Dendritic cell treated with granulocyte-macrophage colony-stimulating factor and Interleukin-4, amounts not matched to agents 40 ng/mL and 50 ng/mL, for 4 days (primary cell): Measurements from ENCODE around the gene ZNF304.
"Not testable (repeated sequence)": the region's sequence is repeated elsewhere in the genome, so short reads cannot be mapped to it uniquely, and the experiment has no call there.

ENCODE experiments used
- H3K27ac Mint-ChIP-seq: one replicate; pipeline ENCODE4 v1.8.0; 2022; ENCODE audit warnings: mild to moderate bottlenecking, mixed read lengths
- H3K27me3 Mint-ChIP-seq: one replicate; pipeline ENCODE4 v1.8.0; 2022; ENCODE audit warnings: mild to moderate bottlenecking, mixed read lengths
- H3K36me3 Mint-ChIP-seq: one replicate; pipeline ENCODE4 v1.8.0; 2022; ENCODE audit warnings: low read depth, mixed read lengths
- H3K4me1 Mint-ChIP-seq: one replicate; pipeline ENCODE4 v1.8.0; 2022; ENCODE audit warnings: low read depth, mixed read lengths
- H3K4me3 Mint-ChIP-seq: one replicate; pipeline ENCODE4 v1.8.0; 2022; ENCODE audit warnings: mild to moderate bottlenecking, moderate library complexity, mixed read lengths
- H3K9me3 Mint-ChIP-seq: one replicate; pipeline ENCODE4 v1.8.0; 2022; ENCODE audit warnings: mixed read lengths
- intact Hi-C: fragments of 100-400 bp; cut with micrococcal nuclease; formaldehyde crosslinking; loops from one replicate; pipeline ENCODE4 v1.15.0; 2022

Gene ZNF304

GRCh38 chr19:57374647-57375046 lies 23.6 kb downstream of the ZNF304 start:
- H3K27me3 Mint-ChIP-seq: not testable (repeated sequence)
- peaks cover 100% of the 10 kb centered on the region for H3K9me3 Mint-ChIP-seq

GRCh38 chr19:57376151-57376550 lies 25.1 kb downstream of the ZNF304 start:
- peaks cover 71% of the 10 kb centered on the region for H3K36me3 Mint-ChIP-seq
- H3K4me1 Mint-ChIP-seq: no peaks in the 10 kb centered on the region
- intact Hi-C loops: no loop called here
- H3K4me3 Mint-ChIP-seq: no peak overlapping the region
- H3K9me3 Mint-ChIP-seq: peaks cover 98% of the 10 kb centered on the region
- no peak overlapping the region for H3K27ac Mint-ChIP-seq
- H3K27me3 Mint-ChIP-seq: no peaks in the 10 kb centered on the region

More at GRCh38 chr19:57374647-57375046, 23.6 kb downstream of the ZNF304 start:
- H3K36me3 Mint-ChIP-seq: peaks cover 84% of the 10 kb centered on the region
- intact Hi-C loops, H3K27ac Mint-ChIP-seq, H3K4me1 Mint-ChIP-seq, H3K4me3 Mint-ChIP-seq: not testable (repeated sequence)

- H3K4me1 Mint-ChIP-seq: no peaks in the 10 kb centered on the region
- H3K4me3 Mint-ChIP-seq: no peak overlapping the region
- peaks cover 57% of the 10 kb centered on the region for H3K36me3 Mint-ChIP-seq
- H3K27me3 Mint-ChIP-seq: no peaks in the 10 kb centered on the region
- H3K9me3 Mint-ChIP-seq: peaks cover 90% of the 10 kb centered on the region
- no peak overlapping the region for H3K27ac Mint-ChIP-seq
- intact Hi-C loops: no loop called here
Observed at GRCh38 chr19:57377498-57378146, 26.6 kb downstream of the ZNF304 start.

GRCh38 chr19:57380923-57381322 lies 29.9 kb downstream of the ZNF304 start:
- intact Hi-C loops: no loop called here

GRCh38 chr19:57382806-57383488 lies 31.9 kb downstream of the ZNF304 start:
- intact Hi-C loops: no loop called here
- peaks cover 50% of the 10 kb centered on the region for H3K9me3 Mint-ChIP-seq
- H3K27ac Mint-ChIP-seq: no peak overlapping the region
- peaks cover 4% of the 10 kb centered on the region for H3K27me3 Mint-ChIP-seq
- H3K4me3 Mint-ChIP-seq: no peak overlapping the region
- H3K36me3 Mint-ChIP-seq: peaks cover 3% of the 10 kb centered on the region
- H3K4me1 Mint-ChIP-seq: no peaks in the 10 kb centered on the region

More at GRCh38 chr19:57380923-57381322, 29.9 kb downstream of the ZNF304 start:
- H3K36me3 Mint-ChIP-seq: peaks cover 24% of the 10 kb centered on the region
- no peaks in the 10 kb centered on the region for H3K4me1 Mint-ChIP-seq
- H3K4me3 Mint-ChIP-seq: no peak overlapping the region
- H3K27ac Mint-ChIP-seq: no peak overlapping the region
- H3K27me3 Mint-ChIP-seq: peaks cover 1% of the 10 kb centered on the region
- H3K9me3 Mint-ChIP-seq: peaks cover 71% of the 10 kb centered on the region

- intact Hi-C loops: loop anchor here (1.0 kb wide), 4 partner anchors 22 to 69 kb away; partner anchors contain the start of genes TRAPPC2B, ZNF17, ZNF543 and ZNF547
- Mint-ChIP-seq H3K4me3 (peak overlapping the region; percentile 86), H3K4me1 (peaks cover 18% of the 10 kb centered on the region), H3K27ac (peak overlapping the region; percentile 89), H3K36me3 (peaks cover 47% of the 10 kb centered on the region), H3K27me3 (peaks cover 4% of the 10 kb centered on the region), H3K9me3 (peaks cover 5% of the 10 kb centered on the region)
Observed at GRCh38 chr19:57389194-57389729, 38.2 kb downstream of the ZNF304 start.

GRCh38 chr19:57389730-57390598 lies 38.9 kb downstream of the ZNF304 start, which contains the start of gene ZNF548:
Gene ZNF548, plus strand, starts transcription at chr19:57389854. Its CDS starts 246 bp downstream, at chr19:57390100.
- intact Hi-C loops: loop anchor here (1.0 kb wide), 4 partner anchors 21 to 70 kb away; partner anchors contain the start of genes TRAPPC2B, ZNF17, ZNF543 and ZNF547
- H3K9me3 Mint-ChIP-seq: peaks cover 12% of the 10 kb centered on the region
- H3K36me3 Mint-ChIP-seq: peaks cover 54% of the 10 kb centered on the region
- H3K4me1 Mint-ChIP-seq: peaks cover 18% of the 10 kb centered on the region
- H3K27me3 Mint-ChIP-seq: peaks cover 4% of the 10 kb centered on the region
- peak within 1 kb of the TSS; percentile 89 for H3K27ac Mint-ChIP-seq
- peak within 1 kb of the TSS; percentile 86 for H3K4me3 Mint-ChIP-seq

- H3K27ac Mint-ChIP-seq: no peak overlapping the region
- H3K4me3 Mint-ChIP-seq: no peak overlapping the region
- intact Hi-C loops: no loop called here
- no peaks in the 10 kb centered on the region for H3K27me3 Mint-ChIP-seq
- H3K4me1 Mint-ChIP-seq: peaks cover 5% of the 10 kb centered on the region
- H3K36me3 Mint-ChIP-seq: peaks cover 90% of the 10 kb centered on the region
- peaks cover 63% of the 10 kb centered on the region for H3K9me3 Mint-ChIP-seq
Observed at GRCh38 chr19:57395710-57396109, 44.6 kb downstream of the ZNF304 start.

- Mint-ChIP-seq H3K4me1 (no peaks in the 10 kb centered on the region), H3K4me3 (no peak overlapping the region), H3K27ac (no peak overlapping the region), H3K9me3 (peaks cover 86% of the 10 kb centered on the region), H3K27me3 (no peaks in the 10 kb centered on the region), H3K36me3 (peaks cover 69% of the 10 kb centered on the region)
- intact Hi-C loops: no loop called here
Observed at GRCh38 chr19:57398868-57399267, 47.8 kb downstream of the ZNF304 start.

GRCh38 chr19:57403737-57404563 lies 52.9 kb downstream of the ZNF304 start:
- H3K4me1 Mint-ChIP-seq: no peaks in the 10 kb centered on the region
- H3K36me3 Mint-ChIP-seq: peaks cover 18% of the 10 kb centered on the region

GRCh38 chr19:57406516-57407123 lies 55.5 kb downstream of the ZNF304 start:
- H3K27ac Mint-ChIP-seq: no peak overlapping the region
- H3K4me1 Mint-ChIP-seq: peaks cover 4% of the 10 kb centered on the region
- H3K36me3 Mint-ChIP-seq: peaks cover 8% of the 10 kb centered on the region
- no peak overlapping the region for H3K4me3 Mint-ChIP-seq
- peaks cover 17% of the 10 kb centered on the region for H3K9me3 Mint-ChIP-seq
- intact Hi-C loops: no loop called here
- no peaks in the 10 kb centered on the region for H3K27me3 Mint-ChIP-seq

More at GRCh38 chr19:57403737-57404563, 52.9 kb downstream of the ZNF304 start:
- peaks cover 36% of the 10 kb centered on the region for H3K9me3 Mint-ChIP-seq
- intact Hi-C loops: no loop called here
- no peak overlapping the region for H3K27ac Mint-ChIP-seq
- no peaks in the 10 kb centered on the region for H3K27me3 Mint-ChIP-seq
- H3K4me3 Mint-ChIP-seq: no peak overlapping the region
